ENCODE data around the gene SRR. TPM values are rescaled to one million over a fixed set of nuclear protein-coding genes. Genes with fewer than 3 reads are reported as not detected.

Gene SRR
- total and polyA plus RNA-seq, 4 donors = 2.9 to 10.3 (median 4.3) TPM

- Histone ChIP-seq H3K9ac (ENCODE audit: low read depth in 1 of 2, low read length in 2 of 2) (no peak overlapping the region), H3K4me3 (ENCODE audit: low read depth in 1 of 3, low read length in 3 of 3) (no peak overlapping the region), H3K36me3 (ENCODE audit: control insufficient read depth in 4 of 4, insufficient read depth in 3 of 4, low read depth in 1 of 4, low read length in 3 of 4) (peaks cover 0 to 48% (median 37%) of the 10 kb centered on the region in 4 donors), H3K27ac (ENCODE audit: low read depth in 1 of 2, low read length in 2 of 2) (no peak overlapping the region), H3K9me3 (ENCODE audit: control insufficient read depth in 4 of 4, low read length in 3 of 4) (no peaks in the 10 kb centered on the region), H3K4me1 (ENCODE audit: control insufficient read depth in 4 of 4, insufficient read depth in 4 of 4, low read length in 3 of 4) (no peaks in the 10 kb centered on the region), H3K27me3 (ENCODE audit: control insufficient read depth in 4 of 4, insufficient read depth in 4 of 4, low read length in 3 of 4) (no peaks in the 10 kb centered on the region)
- DNase-seq (ENCODE audit: low spot score) = no peak
- 91% methylated on average over 7 of the region's 7 CpGs for WGBS
- TF ChIP-seq JUND (IDR thresholded peaks at IDR 0.05) = no peak
- TF ChIP-seq HNF4A (conservative IDR thresholded peaks at IDR 0.05) = no peak
- no peak for TF ChIP-seq RAD21 (IDR thresholded peaks at IDR 0.05)
- TF ChIP-seq YY1 (IDR thresholded peaks at IDR 0.05) = no peak
- TF ChIP-seq GABPA (IDR thresholded peaks at IDR 0.05 in 1 of 2, conservative IDR thresholded peaks at IDR 0.05 in 1 of 2) = no peak
- no peak for TF ChIP-seq EGR1 (IDR thresholded peaks at IDR 0.05; ENCODE audit: low read depth in 2 of 2)
- no peak for TF ChIP-seq NR2F2 (IDR thresholded peaks at IDR 0.05)
- TF ChIP-seq, protein P1, sequence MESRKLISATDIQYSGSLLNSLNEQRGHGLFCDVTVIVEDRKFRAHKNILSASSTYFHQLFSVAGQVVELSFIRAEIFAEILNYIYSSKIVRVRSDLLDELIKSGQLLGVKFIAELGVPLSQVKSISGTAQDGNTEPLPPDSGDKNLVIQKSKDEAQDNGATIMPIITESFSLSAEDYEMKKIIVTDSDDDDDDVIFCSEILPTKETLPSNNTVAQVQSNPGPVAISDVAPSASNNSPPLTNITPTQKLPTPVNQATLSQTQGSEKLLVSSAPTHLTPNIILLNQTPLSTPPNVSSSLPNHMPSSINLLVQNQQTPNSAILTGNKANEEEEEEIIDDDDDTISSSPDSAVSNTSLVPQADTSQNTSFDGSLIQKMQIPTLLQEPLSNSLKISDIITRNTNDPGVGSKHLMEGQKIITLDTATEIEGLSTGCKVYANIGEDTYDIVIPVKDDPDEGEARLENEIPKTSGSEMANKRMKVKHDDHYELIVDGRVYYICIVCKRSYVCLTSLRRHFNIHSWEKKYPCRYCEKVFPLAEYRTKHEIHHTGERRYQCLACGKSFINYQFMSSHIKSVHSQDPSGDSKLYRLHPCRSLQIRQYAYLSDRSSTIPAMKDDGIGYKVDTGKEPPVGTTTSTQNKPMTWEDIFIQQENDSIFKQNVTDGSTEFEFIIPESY (IDR thresholded peaks at IDR 0.05) = no peak
- no peak for TF ChIP-seq TAF1 (conservative IDR thresholded peaks at IDR 0.05)
- no peak for TF ChIP-seq MAX (IDR thresholded peaks at IDR 0.05)
- TF ChIP-seq RXRA (IDR thresholded peaks at IDR 0.05) = no peak
- TF ChIP-seq FOXA1 (IDR thresholded peaks at IDR 0.05) = no peak
Measured at GRCh38 chr17:2283302-2283701, 20.4 kb upstream of the SRR start.

DNA sequence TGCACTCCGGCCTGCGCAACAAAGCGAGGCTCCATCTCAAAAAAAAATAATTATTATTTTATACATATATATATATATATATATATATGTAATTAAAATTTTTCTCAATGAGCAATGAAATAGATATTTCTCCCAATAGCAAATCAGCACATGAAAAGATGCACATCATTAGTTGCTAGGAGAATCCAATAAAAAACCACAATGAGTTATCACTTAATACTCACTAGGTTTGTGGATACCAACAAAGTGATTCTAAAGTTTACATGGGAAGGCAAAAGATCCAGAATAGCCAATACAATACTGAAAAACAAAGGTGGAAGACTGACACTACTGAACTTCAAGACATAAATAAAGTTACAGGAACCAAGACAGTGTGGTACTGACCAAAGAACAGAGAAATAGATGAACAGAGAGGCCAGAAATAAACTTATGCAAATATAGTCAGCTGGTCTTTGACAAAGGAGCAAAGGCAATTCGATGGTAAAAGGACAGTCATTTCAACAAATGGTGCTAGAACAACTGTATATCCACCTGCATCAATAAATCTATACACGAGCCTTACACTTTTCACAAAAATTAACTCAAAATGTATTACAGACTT lies 13.8 kb upstream of the SRR start:
- no peak for DNase-seq (ENCODE audit: low spot score)
- Histone ChIP-seq H3K36me3 (ENCODE audit: control insufficient read depth in 4 of 4, insufficient read depth in 3 of 4, low read depth in 1 of 4, low read length in 3 of 4) (peaks cover 8 to 49% (median 35%) of the 10 kb centered on the region in 4 donors), H3K9me3 (ENCODE audit: control insufficient read depth in 4 of 4, low read length in 3 of 4) (no peaks in the 10 kb centered on the region), H3K4me1 (ENCODE audit: control insufficient read depth in 4 of 4, insufficient read depth in 4 of 4, low read length in 3 of 4) (no peaks in the 10 kb centered on the region), H3K27me3 (ENCODE audit: control insufficient read depth in 4 of 4, insufficient read depth in 4 of 4, low read length in 3 of 4) (no peaks in the 10 kb centered on the region), H3K9ac (ENCODE audit: low read depth in 1 of 2, low read length in 2 of 2) (no peak overlapping the region), H3K4me3 (ENCODE audit: low read depth in 1 of 3, low read length in 3 of 3) (no peak overlapping the region), H3K27ac (ENCODE audit: low read depth in 1 of 2, low read length in 2 of 2) (no peak overlapping the region)
- WGBS = 96% methylated on average over 5 of the region's 5 CpGs
- TF ChIP-seq RAD21 (IDR thresholded peaks at IDR 0.05) (no peak), RXRA (IDR thresholded peaks at IDR 0.05) (no peak), FOXA2 (IDR thresholded peaks at IDR 0.05) (no peak), MAX (IDR thresholded peaks at IDR 0.05) (no peak), NR2F2 (IDR thresholded peaks at IDR 0.05) (no peak), FOXA1 (IDR thresholded peaks at IDR 0.05) (no peak), TAF1 (conservative IDR thresholded peaks at IDR 0.05) (no peak), ATF3 (IDR thresholded peaks at IDR 0.05) (no peak), GABPA (IDR thresholded peaks at IDR 0.05 in 1 of 2, conservative IDR thresholded peaks at IDR 0.05 in 1 of 2) (no peak), EGR1 (IDR thresholded peaks at IDR 0.05; ENCODE audit: low read depth in 2 of 2) (no peak), REST (IDR thresholded peaks at IDR 0.05) (no peak), JUND (IDR thresholded peaks at IDR 0.05) (no peak), SP1 (IDR thresholded peaks at IDR 0.05) (no peak), HNF4G (IDR thresholded peaks at IDR 0.05) (no peak), YY1 (IDR thresholded peaks at IDR 0.05) (no peak), HNF4A (conservative IDR thresholded peaks at IDR 0.05) (no peak)
- TF ChIP-seq, protein P2, sequence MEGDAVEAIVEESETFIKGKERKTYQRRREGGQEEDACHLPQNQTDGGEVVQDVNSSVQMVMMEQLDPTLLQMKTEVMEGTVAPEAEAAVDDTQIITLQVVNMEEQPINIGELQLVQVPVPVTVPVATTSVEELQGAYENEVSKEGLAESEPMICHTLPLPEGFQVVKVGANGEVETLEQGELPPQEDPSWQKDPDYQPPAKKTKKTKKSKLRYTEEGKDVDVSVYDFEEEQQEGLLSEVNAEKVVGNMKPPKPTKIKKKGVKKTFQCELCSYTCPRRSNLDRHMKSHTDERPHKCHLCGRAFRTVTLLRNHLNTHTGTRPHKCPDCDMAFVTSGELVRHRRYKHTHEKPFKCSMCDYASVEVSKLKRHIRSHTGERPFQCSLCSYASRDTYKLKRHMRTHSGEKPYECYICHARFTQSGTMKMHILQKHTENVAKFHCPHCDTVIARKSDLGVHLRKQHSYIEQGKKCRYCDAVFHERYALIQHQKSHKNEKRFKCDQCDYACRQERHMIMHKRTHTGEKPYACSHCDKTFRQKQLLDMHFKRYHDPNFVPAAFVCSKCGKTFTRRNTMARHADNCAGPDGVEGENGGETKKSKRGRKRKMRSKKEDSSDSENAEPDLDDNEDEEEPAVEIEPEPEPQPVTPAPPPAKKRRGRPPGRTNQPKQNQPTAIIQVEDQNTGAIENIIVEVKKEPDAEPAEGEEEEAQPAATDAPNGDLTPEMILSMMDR (IDR thresholded peaks at IDR 0.05; ENCODE audit: low read depth, low read length, missing input control) = no peak
- TF ChIP-seq, protein P1 (IDR thresholded peaks at IDR 0.05) = no peak
